Caco-2 (cell line): ENCODE results near the gene ADARB2. TPM values are rescaled to one million over a fixed set of nuclear protein-coding genes. Genes with fewer than 3 reads are reported as not detected.

ENCODE experiments used
- BruUV-seq: library from RNA; stranded (reverse); fragments of 400-500 nt; replicated peaks from 2 replicates; lab custom pipeline; 2021; lab: Mats Ljungman, UMichigan
- CTCF ChIA-PET: fragments of 300-600 bp; sonication (Branson Sonifier 250); formaldehyde crosslinking; loops from one replicate; lab custom pipeline; 2022; ENCODE audit warnings: antibody characterized with exemption; lab: Charles Lee
- POLR2A ChIA-PET: fragments of 300-600 bp; sonication (Branson Sonifier 250); formaldehyde crosslinking; loops from one replicate; lab custom pipeline; 2022; ENCODE audit warnings: antibody characterized with exemption; lab: Charles Lee
- DNase-seq, 2 experiments: peaks; one replicate each; pipeline versions ENCODE4 v3.0.0 to v3.0.0-alpha.2; 2020 to 2022
- H3K27me3 ChIP-seq: replicated peaks from 2 replicates; pipeline ENCODE4 v1.6.0; 2011; ENCODE audit warnings: low read length; ENCODE audit not compliant: control insufficient read depth, insufficient read depth
- H3K36me3 ChIP-seq: 2 replicates; pipeline ENCODE4 v1.5.1; 2011; ENCODE audit warnings: low read length; ENCODE audit not compliant: control insufficient read depth, insufficient read depth
- H3K4me1 ChIP-seq: fragments of 250-450 bp; sonication (Bioruptor Pico); 2 replicates; pipeline ENCODE4 v1.5.1; 2020; ENCODE audit warnings: mild to moderate bottlenecking
- H3K4me3 ChIP-seq: 2 replicates; pipeline ENCODE4 v1.5.1; 2011; ENCODE audit warnings: low read depth, mild to moderate bottlenecking, control low read depth, low read length
- H3K9me3 ChIP-seq: fragments of 250-450 bp; sonication (Bioruptor Pico); 2 replicates; pipeline ENCODE4 v1.5.1; 2020; ENCODE audit warnings: mild to moderate bottlenecking, moderate library complexity
- H3K27ac Mint-ChIP-seq: one replicate; pipeline ENCODE4 v1.8.0; 2022; ENCODE audit warnings: mixed read lengths; ENCODE audit not compliant: unreplicated experiment
- H3K27me3 Mint-ChIP-seq: one replicate; pipeline ENCODE4 v1.8.0; 2022; ENCODE audit warnings: mixed read lengths; ENCODE audit not compliant: insufficient read depth, unreplicated experiment
- H3K36me3 Mint-ChIP-seq: one replicate; pipeline ENCODE4 v1.8.0; 2022; ENCODE audit warnings: mild to moderate bottlenecking, mixed read lengths; ENCODE audit not compliant: insufficient read depth, unreplicated experiment
- H3K4me1 Mint-ChIP-seq: one replicate; pipeline ENCODE4 v1.8.0; 2022; ENCODE audit warnings: low read depth, mixed read lengths; ENCODE audit not compliant: unreplicated experiment
- H3K4me3 Mint-ChIP-seq: one replicate; pipeline ENCODE4 v1.8.0; 2022; ENCODE audit warnings: mild to moderate bottlenecking, moderate library complexity, mixed read lengths; ENCODE audit not compliant: unreplicated experiment
- H3K9me3 Mint-ChIP-seq: one replicate; pipeline ENCODE4 v1.8.0; 2022; ENCODE audit warnings: mixed read lengths; ENCODE audit not compliant: unreplicated experiment
- CTCF ChIP-seq, 2 experiments: fragments of 200-600 bp in 1 of 2; IDR thresholded peaks; 1 replicate in 1 of 2; 2 replicates in 1 of 2; pipeline versions ENCODE4 v1.5.1 to v1.8.0; 2011 to 2022; ENCODE audit warnings: antibody characterized with exemption in 1 of 2, control low read depth in 1 of 2, inconsistent platforms in 1 of 2, low read depth in 1 of 2, low read length in 1 of 2, mild to moderate bottlenecking in 1 of 2, moderate library complexity in 1 of 2; ENCODE audit not compliant: insufficient read depth in 1 of 2, severe bottlenecking in 1 of 2, unreplicated experiment in 1 of 2
- intact Hi-C: fragments of 100-400 bp; cut with micrococcal nuclease; formaldehyde crosslinking; loops from one replicate; pipeline ENCODE4 v1.10.0; 2022; ENCODE audit not compliant: unreplicated experiment
- total RNA-seq: library from RNA; stranded (reverse); gene quantifications from 2 replicates; pipeline ENCODE4 v1.2.3, GENCODE V29; 2022

Gene ADARB2
- total RNA-seq, 1 experiment from 2014 or later, result 0.27 TPM

GRCh38 chr10:1216574-1217236 lies 520.6 kb downstream of the ADARB2 start:
- intact Hi-C loops, result no loop called here
- POLR2A ChIA-PET, result no interaction called here
- H3K9me3 ChIP-seq, result peaks cover 3% of the 10 kb centered on the region; the same call in 1 of the 2 replicates
- H3K36me3 ChIP-seq, result no peaks in the 10 kb centered on the region
- H3K27me3 ChIP-seq, result no peaks in the 10 kb centered on the region; the same call in 1 of the 2 replicates
- no peak for TF ChIP-seq CTCF (IDR thresholded peaks at IDR 0.05; ENCODE audit: insufficient read depth in 1 of 2, low read depth in 1 of 2, low read length in 1 of 2, severe bottlenecking in 1 of 2, unreplicated experiment in 1 of 2)
- CTCF ChIA-PET, result no interaction called here
- peaks cover 5% of the 10 kb centered on the region for H3K27me3 Mint-ChIP-seq
- no peak overlapping the region for H3K27ac Mint-ChIP-seq
- no peak for DNase-seq
- no peaks in the 10 kb centered on the region for H3K4me1 Mint-ChIP-seq
- no TSS peak for BruUV-seq
- no peaks in the 10 kb centered on the region for H3K9me3 Mint-ChIP-seq
- no peak overlapping the region for H3K4me3 Mint-ChIP-seq
- H3K4me3 ChIP-seq, result no peak overlapping the region
- no peaks in the 10 kb centered on the region for H3K36me3 Mint-ChIP-seq
- no peaks in the 10 kb centered on the region for H3K4me1 ChIP-seq

DNA sequence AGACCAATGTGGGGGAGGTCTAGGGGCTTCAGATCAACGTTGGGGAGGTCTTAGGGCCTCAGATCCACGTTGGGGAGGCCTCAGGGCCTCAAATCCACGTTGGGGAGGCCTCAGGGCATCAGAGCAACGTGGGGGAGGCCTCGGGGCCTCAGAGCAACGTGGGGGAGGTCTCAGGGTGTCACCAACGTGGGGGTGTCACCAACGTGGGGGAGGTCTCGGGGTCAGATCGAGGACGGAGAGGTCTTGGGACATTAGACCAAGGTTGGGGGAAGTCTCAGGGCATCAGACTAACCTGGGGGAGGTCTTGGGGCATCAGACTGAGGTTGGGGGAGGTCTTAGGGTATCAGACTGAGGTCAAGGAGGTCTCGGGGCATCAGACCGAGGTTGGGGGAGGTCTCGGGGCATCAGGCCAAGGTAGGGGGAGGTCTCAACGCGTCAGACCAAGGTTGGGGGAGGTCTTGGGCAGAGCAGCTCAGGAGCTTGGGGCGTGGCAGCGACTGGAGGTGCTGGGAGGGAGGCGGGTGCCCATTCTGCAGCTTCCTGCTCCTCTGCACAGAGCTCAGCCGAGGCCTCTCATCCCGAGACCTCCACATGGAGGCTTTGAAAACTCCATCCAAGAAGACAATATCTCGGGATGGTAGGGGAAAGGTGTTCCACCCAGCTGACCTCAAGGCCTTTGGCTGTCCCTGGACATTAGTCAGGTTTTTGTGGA lies 521.3 kb downstream of the ADARB2 start:
- H3K4me1 ChIP-seq, result no peaks in the 10 kb centered on the region
- H3K36me3 ChIP-seq, result no peaks in the 10 kb centered on the region
- Mint-ChIP-seq H3K36me3 (no peaks in the 10 kb centered on the region), H3K27ac (no peak overlapping the region), H3K27me3 (peaks cover 8% of the 10 kb centered on the region), H3K4me3 (no peak overlapping the region), H3K4me1 (peaks cover 5% of the 10 kb centered on the region), H3K9me3 (no peaks in the 10 kb centered on the region)
- TF ChIP-seq CTCF (IDR thresholded peaks at IDR 0.05; ENCODE audit: insufficient read depth in 1 of 2, low read depth in 1 of 2, low read length in 1 of 2, severe bottlenecking in 1 of 2, unreplicated experiment in 1 of 2), result no peak
- BruUV-seq, result no TSS peak
- POLR2A ChIA-PET, result no interaction called here
- H3K27me3 ChIP-seq, result no peaks in the 10 kb centered on the region; the same call in 1 of the 2 replicates
- DNase-seq, result no peak
- intact Hi-C loops, result no loop called here
- no peak overlapping the region for H3K4me3 ChIP-seq
- CTCF ChIA-PET, result no interaction called here
- peaks cover 3% of the 10 kb centered on the region; the same call in 1 of the 2 replicates for H3K9me3 ChIP-seq

DNA sequence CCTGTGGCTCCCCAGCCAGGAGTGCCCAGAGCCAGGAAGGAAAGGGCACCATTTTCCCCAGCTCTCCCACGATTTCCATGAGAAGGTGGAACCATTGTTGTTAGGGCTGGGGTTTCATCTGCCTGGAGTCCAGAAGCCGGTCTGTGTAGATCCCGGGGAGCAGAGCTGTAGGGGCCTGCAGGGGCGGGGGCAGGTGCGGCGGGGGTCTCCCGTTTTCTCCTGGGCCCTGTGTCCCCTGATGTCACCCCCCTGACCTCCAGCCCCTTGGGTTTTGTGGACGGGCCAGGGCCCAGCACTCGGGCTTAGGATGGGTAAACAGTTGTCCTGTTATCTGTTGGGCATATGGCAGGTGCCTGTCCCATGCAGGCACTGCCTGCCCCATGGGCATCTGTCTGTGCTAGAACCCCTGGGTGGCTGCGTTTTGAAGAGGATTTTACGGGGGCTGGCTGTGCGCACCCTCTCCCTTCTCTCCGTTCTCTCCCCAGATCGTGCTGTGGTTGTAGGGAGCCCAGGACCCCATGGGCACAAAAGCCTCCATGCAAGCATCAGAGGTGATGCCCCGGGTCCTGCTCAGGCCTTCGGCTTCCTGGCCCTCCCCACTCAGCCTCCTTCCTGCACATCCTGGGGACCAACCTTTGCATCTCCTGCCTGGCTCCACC lies 522.3 kb downstream of the ADARB2 start:
- no peaks in the 10 kb centered on the region; the same call in 1 of the 2 replicates for H3K27me3 ChIP-seq
- intact Hi-C loops, result no loop called here
- H3K9me3 ChIP-seq, result no peaks in the 10 kb centered on the region
- Mint-ChIP-seq H3K36me3 (no peaks in the 10 kb centered on the region), H3K9me3 (no peaks in the 10 kb centered on the region), H3K27me3 (peaks cover 9% of the 10 kb centered on the region), H3K27ac (no peak overlapping the region), H3K4me1 (peaks cover 8% of the 10 kb centered on the region), H3K4me3 (no peak overlapping the region)
- no TSS peak for BruUV-seq
- POLR2A ChIA-PET, result no interaction called here
- H3K36me3 ChIP-seq, result no peaks in the 10 kb centered on the region
- no peaks in the 10 kb centered on the region for H3K4me1 ChIP-seq
- DNase-seq, result no peak
- no peak for TF ChIP-seq CTCF (IDR thresholded peaks at IDR 0.05; ENCODE audit: insufficient read depth in 1 of 2, low read depth in 1 of 2, low read length in 1 of 2, severe bottlenecking in 1 of 2, unreplicated experiment in 1 of 2)
- CTCF ChIA-PET, result no interaction called here
- no peak overlapping the region for H3K4me3 ChIP-seq
